ENCODE data around the gene SIRT5.

SIRT5 gene

DNA sequence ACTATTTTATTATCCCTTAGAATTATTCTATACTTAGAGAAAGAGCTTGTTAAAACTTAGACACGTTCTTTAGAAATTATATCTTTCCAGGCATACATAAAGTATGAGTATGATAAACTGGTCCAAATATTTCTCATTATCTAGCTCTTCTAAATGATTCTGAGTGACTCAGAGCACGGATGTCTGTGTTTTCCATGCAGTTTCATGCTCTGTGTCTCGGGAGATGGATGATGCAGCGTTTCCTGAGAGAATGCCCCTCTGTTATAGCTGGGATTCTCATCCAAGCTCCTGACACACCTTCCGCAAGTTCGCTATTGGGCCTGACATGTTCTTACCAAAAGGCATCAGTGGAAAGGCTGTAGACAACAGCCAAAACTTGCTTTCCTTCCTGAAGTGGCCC lies 19.3 kb downstream of the SIRT5 start:
- Mint-ChIP-seq H3K27me3 (no peaks in the 10 kb centered on the region), H3K4me3 (no peak overlapping the region), H3K4me1 (no peaks in the 10 kb centered on the region), H3K27ac (no peak overlapping the region), H3K9me3 (no peaks in the 10 kb centered on the region)
- DNase-seq (no peak), ATAC-seq (no peak)

DNA sequence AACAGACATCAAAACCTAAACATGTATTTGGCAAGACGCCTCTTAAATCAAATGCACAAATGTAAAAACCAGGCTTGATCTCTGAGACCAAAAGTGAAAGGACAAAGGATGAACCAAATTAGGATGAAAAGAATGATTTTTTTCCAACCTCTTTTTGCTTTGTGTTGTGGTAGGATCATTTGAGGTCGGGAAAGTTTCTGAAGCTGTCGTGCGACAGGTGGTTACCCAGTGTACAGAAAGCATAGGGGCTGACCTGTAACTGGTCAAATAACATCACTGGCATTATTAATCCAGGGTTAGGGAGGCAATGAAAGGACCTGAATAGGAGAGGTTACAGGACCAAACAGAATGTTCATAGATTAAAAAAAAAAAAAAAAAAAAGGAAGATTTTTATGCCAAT lies 22.7 kb downstream of the SIRT5 start:
- Mint-ChIP-seq H3K27me3 (no peaks in the 10 kb centered on the region), H3K9me3 (no peaks in the 10 kb centered on the region), H3K27ac (no peak overlapping the region), H3K4me1 (no peaks in the 10 kb centered on the region), H3K4me3 (no peak overlapping the region)
- ATAC-seq: no peak
- no peak for DNase-seq

DNA sequence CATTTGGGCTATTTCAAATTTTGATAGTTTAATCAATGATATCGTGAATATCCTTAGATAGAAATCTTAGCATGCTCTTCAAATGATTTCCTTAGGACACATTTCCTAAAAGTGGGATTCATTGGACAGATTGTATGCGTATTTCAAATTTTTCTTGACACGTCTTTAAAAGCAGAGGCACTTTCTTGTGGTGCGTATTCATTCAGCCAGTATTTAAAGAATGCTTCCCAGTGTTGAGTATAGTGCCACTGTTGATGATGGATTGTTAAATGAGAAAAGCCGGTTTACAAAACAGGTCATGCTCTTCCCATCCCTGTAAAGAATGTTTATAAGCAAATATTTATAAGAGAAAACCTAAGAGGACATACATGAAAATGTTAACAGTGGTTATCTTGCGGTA lies 25.6 kb downstream of the SIRT5 start:
- peaks cover 7% of the 10 kb centered on the region for H3K4me1 Mint-ChIP-seq

DNA sequence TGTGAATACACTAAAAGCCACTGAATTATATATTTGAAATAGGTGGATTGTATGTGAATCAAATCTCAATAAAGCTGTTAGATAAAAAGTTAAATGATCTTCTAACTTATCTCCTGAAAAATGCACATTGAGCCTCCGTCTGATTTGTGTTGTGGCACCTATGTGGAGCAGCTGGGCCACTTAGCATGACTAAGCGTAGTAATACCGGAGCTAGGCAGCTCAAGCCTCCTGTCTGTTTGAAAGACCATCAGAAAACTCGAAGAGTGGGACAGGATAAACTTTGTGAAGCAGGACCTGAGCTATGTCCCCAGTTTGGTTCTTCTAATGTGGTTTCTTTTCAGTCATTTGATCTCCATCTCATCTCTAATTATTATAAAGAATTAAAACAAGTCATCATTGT lies 29.7 kb downstream of the SIRT5 start:
- Mint-ChIP-seq H3K4me1 (peaks cover 7% of the 10 kb centered on the region), H3K27me3 (no peaks in the 10 kb centered on the region), H3K4me3 (no peak overlapping the region), H3K27ac (peak overlapping the region in 1 of 2 donors; percentile 21), H3K9me3 (no peaks in the 10 kb centered on the region)
- DNase-seq (no peak), ATAC-seq (no peak)

More for the DNA sequence above, 25.6 kb downstream of the SIRT5 start:
- Mint-ChIP-seq H3K4me3 (no peak overlapping the region), H3K27me3 (no peaks in the 10 kb centered on the region), H3K27ac (no peak overlapping the region), H3K9me3 (no peaks in the 10 kb centered on the region)
- no peak for ATAC-seq
- DNase-seq: no peak

DNA sequence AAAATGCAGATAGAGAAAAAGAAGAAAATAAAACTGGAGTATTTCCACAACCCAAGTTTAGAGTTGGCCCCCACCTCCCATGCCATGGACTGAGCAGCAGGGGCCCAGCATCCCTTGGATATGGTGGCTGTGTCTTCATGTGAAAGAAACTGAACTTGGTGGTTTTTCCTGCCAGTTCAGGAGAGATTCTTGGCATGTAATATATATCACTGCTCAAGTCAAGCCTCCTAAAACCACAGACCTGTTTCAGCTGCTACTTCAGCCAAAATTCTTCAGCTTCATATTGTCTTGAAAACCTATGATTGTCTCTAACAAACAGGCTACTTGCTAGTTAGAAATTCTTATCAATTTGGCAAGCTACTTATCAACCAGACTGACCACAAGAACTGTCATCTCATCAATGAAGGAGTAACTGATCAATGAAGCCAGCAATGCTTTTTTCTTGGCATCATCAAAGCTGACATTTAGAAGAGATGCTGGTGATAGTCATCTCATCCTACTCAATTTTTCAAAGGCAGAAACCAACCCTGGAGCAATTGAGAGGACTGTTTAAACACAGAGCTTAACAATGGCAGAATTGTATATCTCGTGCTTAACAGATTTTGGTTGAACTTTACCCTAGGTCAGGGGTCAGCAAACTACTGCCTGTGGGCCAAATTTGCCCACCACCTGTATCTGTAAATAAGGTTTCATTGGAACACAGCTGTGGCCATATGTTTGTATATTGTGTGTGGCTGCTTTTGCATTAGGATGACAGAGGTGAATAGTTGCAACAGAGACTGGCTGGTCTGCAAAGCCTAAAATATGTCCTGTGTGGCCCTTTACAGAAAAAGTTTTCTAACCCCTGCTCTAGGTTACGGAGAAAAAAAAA lies 30.4 kb downstream of the SIRT5 start:
- Mint-ChIP-seq H3K27ac (peak overlapping the region in 1 of 2 donors; percentile 21), H3K4me1 (peaks cover 7% of the 10 kb centered on the region), H3K27me3 (no peaks in the 10 kb centered on the region), H3K9me3 (no peaks in the 10 kb centered on the region), H3K4me3 (no peak overlapping the region)
- ATAC-seq (no peak), DNase-seq (no peak)

DNA sequence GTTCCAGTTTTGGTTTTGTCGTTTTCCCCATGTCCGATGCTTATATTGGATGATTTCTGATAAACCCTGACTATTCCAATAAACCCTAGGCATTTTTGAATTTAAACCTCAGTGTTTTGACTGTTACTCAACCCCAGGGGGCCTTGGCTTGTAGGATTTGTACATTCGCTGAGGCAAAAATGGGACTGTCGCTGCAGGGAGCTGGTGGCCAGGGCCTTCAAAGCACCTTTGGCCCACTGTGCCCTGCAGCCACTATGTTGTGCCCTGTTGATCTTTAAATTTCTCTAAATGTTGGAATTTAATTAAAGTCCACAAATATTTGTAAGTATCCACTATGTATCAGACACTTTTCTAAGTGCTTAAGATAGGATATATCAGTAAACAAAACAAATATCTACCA lies 31.2 kb downstream of the SIRT5 start:
- DNase-seq (no peak), ATAC-seq (no peak)
- Mint-ChIP-seq H3K27me3 (no peaks in the 10 kb centered on the region), H3K9me3 (no peaks in the 10 kb centered on the region), H3K4me3 (no peak overlapping the region), H3K4me1 (peaks cover 7% of the 10 kb centered on the region), H3K27ac (no peak overlapping the region)

DNA sequence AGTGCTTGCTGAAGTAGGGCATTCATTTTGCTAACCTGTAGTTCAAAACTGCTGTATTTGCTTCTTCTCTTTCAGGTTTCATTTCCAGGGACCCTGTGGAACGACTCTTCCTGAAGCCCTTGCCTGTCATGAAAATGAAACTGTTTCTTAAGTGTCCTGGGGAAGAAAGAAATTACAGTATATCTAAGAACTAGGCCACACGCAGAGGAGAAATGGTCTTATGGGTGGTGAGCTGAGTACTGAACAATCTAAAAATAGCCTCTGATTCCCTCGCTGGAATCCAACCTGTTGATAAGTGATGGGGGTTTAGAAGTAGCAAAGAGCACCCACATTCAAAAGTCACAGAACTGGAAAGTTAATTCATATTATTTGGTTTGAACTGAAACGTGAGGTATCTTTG lies 37.3 kb downstream of the SIRT5 start:
- Mint-ChIP-seq H3K27me3 (no peaks in the 10 kb centered on the region), H3K9me3 (no peaks in the 10 kb centered on the region), H3K4me3 (peak overlapping the region; percentile 51 to 66), H3K27ac (peak overlapping the region in 1 of 2 donors; percentile 88), H3K4me1 (peaks cover 28% of the 10 kb centered on the region)
- DNase-seq (no peak), ATAC-seq (no peak)

DNA sequence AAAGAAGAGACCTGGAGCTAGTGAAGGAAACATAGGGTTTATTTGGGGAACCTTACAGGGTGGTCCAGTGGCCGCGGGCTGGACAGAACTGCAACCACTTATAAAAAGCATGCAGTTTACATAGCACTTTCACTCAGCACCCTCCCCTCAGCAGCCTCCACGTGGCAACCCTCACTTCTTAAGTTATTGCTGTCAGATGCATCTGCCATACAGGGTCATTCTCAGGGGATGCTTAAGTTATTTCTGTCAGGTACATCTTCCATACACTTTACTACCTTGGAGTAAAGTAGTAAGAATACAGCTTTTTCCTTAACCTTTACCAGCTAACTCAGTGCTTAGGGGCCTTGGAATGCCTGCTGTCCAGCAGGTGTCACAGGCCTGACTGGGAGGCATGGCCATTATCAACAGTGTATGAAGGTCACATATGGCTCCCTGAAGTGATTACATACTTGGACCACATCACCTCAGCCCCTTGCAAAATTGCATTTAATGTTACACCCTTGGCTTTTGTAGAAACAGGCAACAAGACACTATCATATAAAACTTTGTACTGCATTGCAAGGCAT lies 38.7 kb downstream of the SIRT5 start:
- H3K27ac Mint-ChIP-seq: no peak overlapping the region
- ATAC-seq: no peak
- no peak for DNase-seq
- H3K4me1 Mint-ChIP-seq: peaks cover 41% of the 10 kb centered on the region
- no peaks in the 10 kb centered on the region for H3K27me3 Mint-ChIP-seq
- no peak overlapping the region for H3K4me3 Mint-ChIP-seq
- no peaks in the 10 kb centered on the region for H3K9me3 Mint-ChIP-seq

DNA sequence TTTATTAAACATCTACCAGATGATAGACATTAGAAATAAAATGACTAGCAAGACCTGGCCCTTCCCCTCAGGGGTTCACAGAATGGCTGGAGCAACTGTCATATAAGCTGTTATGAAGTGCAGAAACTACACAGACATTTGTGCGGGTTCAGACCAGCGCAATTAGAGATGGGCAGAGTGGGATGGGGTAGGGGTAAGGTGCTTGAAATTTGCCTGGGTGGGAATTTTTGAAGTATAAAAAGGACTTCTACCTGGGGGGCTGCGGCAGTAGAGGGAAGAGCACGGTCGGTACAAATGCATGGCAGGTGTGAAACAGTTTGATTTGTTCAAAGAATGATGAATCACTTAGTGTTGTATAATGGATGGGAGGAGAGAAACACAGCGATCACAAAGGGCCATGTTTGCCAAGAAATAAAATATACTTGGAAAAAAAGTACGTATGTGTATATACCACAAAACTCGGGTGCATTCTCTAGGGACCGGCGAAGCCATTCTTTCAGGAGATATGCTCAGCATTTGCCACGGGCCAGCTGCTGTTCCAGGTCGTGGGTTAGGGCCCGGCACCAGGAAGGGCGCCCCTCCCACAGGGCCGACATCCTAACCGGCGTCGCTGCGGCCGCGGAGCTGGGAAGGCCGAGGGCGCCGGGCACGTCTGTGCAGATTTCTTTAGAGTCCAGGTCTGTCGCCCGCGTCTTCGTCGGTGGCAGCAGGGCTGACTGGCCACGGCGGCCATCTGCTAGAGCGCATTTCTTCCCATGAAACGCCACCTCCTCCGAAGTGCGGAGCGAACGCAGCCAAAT lies 39.9 kb downstream of the SIRT5 start:
- ATAC-seq: peak; percentile 22
- DNase-seq: no peak
- H3K27ac Mint-ChIP-seq: peak overlapping the region; percentile 98 to 99
- H3K27me3 Mint-ChIP-seq: no peaks in the 10 kb centered on the region
- H3K4me3 Mint-ChIP-seq: peak overlapping the region; percentile 95 to 99
- H3K4me1 Mint-ChIP-seq: peaks cover 46% of the 10 kb centered on the region
- no peaks in the 10 kb centered on the region for H3K9me3 Mint-ChIP-seq

DNA sequence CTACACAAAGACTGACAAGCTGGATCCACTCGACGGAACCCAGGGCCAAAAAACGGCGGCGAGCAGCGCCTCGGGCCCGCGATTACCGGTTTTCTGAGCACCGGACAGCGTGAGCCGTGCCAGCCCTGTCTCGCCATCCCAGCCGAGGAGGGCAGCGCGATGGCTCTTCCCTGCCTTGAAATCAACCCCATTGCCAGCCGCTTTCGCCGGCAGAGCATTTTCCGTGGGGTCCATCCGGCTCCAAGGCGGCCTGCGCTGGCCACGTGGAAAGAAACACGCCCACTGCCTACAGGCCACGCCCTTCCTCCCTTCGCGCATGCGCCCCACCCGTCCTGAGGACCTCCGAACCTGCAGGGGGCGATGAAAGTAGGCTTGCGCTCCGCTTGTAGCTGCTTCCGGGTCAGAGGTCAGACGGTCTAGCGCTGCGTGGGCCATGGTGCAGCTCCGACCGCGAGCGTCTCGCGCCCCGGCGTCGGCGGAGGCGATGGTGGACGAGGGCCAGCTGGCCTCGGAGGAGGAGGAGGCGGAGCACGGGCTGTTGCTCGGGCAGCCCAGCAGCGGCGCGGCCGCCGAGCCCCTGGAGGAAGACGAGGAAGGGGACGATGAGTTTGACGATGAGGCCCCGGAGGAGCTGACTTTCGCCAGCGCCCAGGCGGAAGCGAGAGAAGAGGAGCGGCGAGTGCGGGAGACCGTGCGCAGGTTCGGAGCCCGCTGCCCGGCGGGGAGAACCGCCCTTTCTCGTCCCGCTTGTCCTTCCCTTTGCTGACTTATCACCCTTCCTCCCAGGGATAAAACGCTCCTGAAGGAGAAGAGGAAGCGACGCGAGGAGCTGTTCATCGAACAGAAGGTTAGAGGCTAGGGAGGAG lies 40.8 kb downstream of the SIRT5 start, which contains the start of gene NOL7:
TSS of gene NOL7 (plus strand) at position 410 of the 866 bp plus-strand sequence. CDS start at position 434, 24 bp downstream.
- peak within 1 kb of the TSS; percentile 98 to 99 for H3K27ac Mint-ChIP-seq
- H3K4me1 Mint-ChIP-seq: peaks cover 46% of the 10 kb centered on the region
- no peaks in the 10 kb centered on the region for H3K9me3 Mint-ChIP-seq
- ATAC-seq (peak; percentile 96), DNase-seq (peak; percentile 98 to 99)
- peak within 1 kb of the TSS; percentile 95 to 99 for H3K4me3 Mint-ChIP-seq
- H3K27me3 Mint-ChIP-seq: no peaks in the 10 kb centered on the region

DNA sequence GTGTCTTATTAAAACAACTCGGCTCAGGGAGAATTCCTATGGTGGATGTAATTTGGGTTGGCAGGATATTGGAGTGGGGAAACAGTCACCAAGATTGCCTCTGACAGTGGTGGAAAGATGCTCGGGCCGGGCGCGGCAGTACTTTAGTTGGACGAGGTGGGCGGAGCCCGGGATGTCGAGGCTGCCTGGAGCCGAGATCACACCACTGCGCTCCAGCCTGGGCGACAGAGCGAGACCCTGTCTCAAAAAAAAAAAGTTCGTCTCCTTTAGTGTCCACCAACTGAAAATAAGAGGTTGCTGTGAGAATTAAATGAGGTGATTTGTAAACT lies 41.4 kb downstream of the SIRT5 start:
- DNase-seq: peak; percentile 37 to 52
- ATAC-seq: peak; percentile 53
- Mint-ChIP-seq H3K4me3 (peak overlapping the region; percentile 95 to 99), H3K9me3 (no peaks in the 10 kb centered on the region), H3K4me1 (peaks cover 46% of the 10 kb centered on the region), H3K27me3 (no peaks in the 10 kb centered on the region), H3K27ac (peak overlapping the region; percentile 98 to 99)

DNA sequence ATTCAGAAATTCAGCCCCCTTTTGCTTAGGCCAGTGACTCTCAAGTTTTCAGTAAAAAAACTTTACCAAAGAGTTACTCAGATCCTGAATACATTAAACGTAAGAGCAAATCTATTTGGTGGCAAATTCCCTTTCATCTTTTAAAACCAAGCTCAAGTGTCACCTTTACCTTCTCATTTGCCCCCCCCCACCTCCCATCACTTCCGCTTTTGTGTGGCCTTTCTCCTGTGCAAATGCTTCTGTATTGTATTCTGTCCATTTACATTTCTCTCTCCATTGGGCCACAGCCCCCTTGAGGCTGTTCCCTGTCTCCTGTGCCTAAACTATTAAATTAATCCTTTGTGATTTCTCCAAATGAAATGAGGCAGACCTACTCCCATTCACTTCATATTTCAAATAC lies 42.7 kb downstream of the SIRT5 start:
- H3K4me1 Mint-ChIP-seq: peaks cover 39% of the 10 kb centered on the region
- H3K4me3 Mint-ChIP-seq: peak overlapping the region; percentile 95 to 99
- H3K27ac Mint-ChIP-seq: peak overlapping the region; percentile 51 to 57
- H3K27me3 Mint-ChIP-seq: no peaks in the 10 kb centered on the region
- ATAC-seq (no peak), DNase-seq (no peak)
- no peaks in the 10 kb centered on the region for H3K9me3 Mint-ChIP-seq

DNA sequence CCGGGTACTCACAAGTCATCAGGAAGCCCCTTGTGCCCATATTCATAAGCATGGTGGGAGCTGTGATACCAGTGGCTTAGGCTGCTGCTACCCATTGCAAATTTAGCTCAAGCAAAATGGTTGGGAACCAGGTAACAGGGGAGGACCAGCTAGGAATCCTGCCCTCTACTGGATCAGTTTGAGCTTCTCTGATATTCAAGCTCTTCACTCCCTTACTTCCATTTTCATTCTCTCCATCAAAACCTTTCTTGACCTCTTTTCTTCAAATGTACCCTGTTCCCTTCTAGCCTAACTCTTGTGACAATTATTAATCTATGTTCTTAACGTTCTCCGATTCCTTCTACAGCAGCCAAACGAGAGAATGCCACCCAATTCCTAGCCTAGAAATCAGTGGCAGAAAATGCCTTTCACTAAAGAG lies 50.5 kb downstream of the SIRT5 start:
- no peak overlapping the region for H3K4me3 Mint-ChIP-seq
- H3K27me3 Mint-ChIP-seq: no peaks in the 10 kb centered on the region
- H3K4me1 Mint-ChIP-seq: peaks cover 14% of the 10 kb centered on the region
- ATAC-seq: peak; percentile 86
- H3K27ac Mint-ChIP-seq: peak overlapping the region in 1 of 2 donors; percentile 21
- no peak for DNase-seq
- H3K9me3 Mint-ChIP-seq: no peaks in the 10 kb centered on the region

DNA sequence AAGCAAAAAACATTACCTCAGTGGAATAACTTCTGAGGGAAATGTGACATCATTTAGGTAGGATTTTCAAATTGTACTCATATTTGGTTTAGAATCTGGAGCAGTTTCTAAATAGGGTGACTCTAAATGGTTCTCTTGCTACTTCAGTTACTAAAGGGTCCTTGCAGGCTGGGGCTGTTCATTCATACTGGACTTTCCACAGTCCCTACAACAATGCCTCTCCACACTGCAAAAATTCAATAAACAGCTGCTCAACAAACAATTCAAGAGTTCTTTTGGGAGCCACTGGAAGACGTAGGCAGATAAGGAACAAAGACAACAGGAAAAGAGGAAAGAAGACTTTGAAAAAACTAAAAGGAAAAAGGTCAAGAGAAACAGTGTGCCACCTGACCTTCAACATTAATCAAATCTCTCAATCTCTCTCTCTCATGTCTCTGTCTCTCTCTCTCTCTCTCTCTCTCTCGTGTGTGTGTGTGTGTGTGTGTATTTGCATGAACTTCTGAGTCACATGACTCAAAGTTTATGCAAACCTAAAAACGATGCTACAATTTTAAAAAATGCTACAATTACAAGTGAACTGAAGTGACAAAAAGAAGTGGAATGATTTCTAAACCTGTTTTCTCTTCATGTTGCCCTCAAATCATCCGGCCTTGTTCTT lies 55.2 kb downstream of the SIRT5 start:
- Mint-ChIP-seq H3K4me3 (no peak overlapping the region), H3K9me3 (no peaks in the 10 kb centered on the region), H3K4me1 (peaks cover 31% of the 10 kb centered on the region), H3K27me3 (no peaks in the 10 kb centered on the region), H3K27ac (peak overlapping the region; percentile 48 to 83)
- DNase-seq (no peak), ATAC-seq (no peak)

DNA sequence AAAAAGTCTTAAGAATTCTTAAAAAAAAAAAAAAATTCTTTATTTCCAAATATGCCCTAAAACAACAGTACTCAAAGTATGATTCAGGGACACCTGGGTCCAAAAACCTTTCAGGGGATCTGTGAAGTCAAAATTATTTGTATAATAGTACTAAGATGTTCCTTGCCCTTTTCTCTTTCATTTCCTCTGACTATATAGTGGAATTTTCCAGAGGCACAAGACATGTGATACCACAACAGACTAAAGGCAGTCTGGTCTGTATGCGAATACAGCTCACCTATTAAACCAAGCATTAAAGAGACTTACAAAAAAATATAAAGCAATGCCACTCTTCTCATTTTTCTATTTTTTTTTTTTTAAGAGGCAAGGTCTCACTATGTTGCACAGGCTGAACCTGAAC lies 56.1 kb downstream of the SIRT5 start:
- Mint-ChIP-seq H3K4me1 (peaks cover 25% of the 10 kb centered on the region), H3K4me3 (no peak overlapping the region), H3K27ac (no peak overlapping the region), H3K9me3 (no peaks in the 10 kb centered on the region), H3K27me3 (no peaks in the 10 kb centered on the region)
- ATAC-seq: no peak
- no peak for DNase-seq

Data from stimulated activated naive CD8-positive, alpha-beta T cell treated with anti-CD3 and anti-CD28 coated beads, Interleukin-15, amount 100 ng/mL, for 72 hours (primary cell).